Measurements from ENCODE around the gene DHFR2.

GRCh38 chr3:94069194-94069813, 6.6 kb upstream of the DHFR2 start:
- TF ChIP-seq, protein P1, sequence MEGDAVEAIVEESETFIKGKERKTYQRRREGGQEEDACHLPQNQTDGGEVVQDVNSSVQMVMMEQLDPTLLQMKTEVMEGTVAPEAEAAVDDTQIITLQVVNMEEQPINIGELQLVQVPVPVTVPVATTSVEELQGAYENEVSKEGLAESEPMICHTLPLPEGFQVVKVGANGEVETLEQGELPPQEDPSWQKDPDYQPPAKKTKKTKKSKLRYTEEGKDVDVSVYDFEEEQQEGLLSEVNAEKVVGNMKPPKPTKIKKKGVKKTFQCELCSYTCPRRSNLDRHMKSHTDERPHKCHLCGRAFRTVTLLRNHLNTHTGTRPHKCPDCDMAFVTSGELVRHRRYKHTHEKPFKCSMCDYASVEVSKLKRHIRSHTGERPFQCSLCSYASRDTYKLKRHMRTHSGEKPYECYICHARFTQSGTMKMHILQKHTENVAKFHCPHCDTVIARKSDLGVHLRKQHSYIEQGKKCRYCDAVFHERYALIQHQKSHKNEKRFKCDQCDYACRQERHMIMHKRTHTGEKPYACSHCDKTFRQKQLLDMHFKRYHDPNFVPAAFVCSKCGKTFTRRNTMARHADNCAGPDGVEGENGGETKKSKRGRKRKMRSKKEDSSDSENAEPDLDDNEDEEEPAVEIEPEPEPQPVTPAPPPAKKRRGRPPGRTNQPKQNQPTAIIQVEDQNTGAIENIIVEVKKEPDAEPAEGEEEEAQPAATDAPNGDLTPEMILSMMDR (IDR thresholded peaks at IDR 0.05), result peak; percentile 18 to 70 (median 21)
- no peak for TF ChIP-seq POLR2A (IDR thresholded peaks at IDR 0.05)

All from testis (tissue), 2 donors.